NCI-H2196 (cell line): ENCODE results near the gene STARD10.
A peak's percentile ranks its signal among the peaks of the same experiment; 100 is the strongest.
"Not testable (repeated sequence)": the region's sequence is repeated elsewhere in the genome, so short reads cannot be mapped to it uniquely, and the experiment has no call there.

Experiments used
- DNase-seq: peaks from one replicate; lab custom pipeline; 2025; ENCODE audit not compliant: unreplicated experiment; lab: John Stamatoyannopoulos, UW

Gene STARD10

DNA sequence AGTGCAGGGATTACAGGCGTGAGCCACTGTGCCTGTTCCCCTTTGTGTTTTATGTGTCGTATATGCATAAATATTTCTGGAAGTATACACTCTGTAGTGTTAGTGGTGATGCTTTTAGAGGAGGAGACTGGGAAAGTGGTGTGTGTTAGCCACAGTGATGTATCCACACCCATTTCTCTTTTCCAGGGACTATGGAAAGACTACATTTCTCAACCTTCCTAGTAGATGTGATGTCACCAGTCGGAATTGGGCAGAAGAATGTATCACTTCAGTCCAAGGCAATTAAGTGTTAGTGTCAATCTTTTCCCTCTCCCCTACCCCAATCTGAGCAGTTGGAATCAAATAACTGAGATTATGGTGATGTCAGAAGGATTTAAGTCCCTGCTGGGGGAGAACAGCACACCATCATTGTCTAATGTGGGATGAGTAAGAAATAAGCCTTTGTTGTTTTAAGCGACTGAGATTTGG is 14.5 kb upstream of the STARD10 start:
- no peak for DNase-seq

GRCh38 chr11:72807792-72808191 is 13.9 kb upstream of the STARD10 start:
- no peak for DNase-seq

GRCh38 chr11:72807021-72807693 is 13.3 kb upstream of the STARD10 start:
- no peak for DNase-seq

GRCh38 chr11:72806378-72806777 is 12.5 kb upstream of the STARD10 start:
- DNase-seq, result not testable (repeated sequence)

GRCh38 chr11:72805216-72805615 is 11.4 kb upstream of the STARD10 start:
- no peak for DNase-seq

DNA sequence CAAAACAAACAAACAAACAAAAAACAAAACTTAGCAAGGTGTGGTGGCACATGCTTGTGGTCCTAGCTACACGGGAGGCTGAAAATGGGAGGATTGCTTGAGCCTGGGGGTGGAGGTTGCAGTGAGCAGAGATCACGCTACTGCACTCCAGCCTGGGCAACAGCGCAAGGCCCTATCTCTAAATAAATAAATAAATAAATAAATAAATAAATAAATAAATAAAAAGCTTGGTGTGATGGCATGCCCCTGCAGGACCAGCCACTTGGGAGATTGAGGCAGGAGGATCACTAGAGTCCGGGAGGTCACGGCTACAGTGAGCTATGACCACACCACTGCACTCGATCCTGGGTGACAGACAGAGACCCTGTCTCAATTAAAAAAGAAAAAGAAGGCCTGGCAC is 9.0 kb upstream of the STARD10 start:
- DNase-seq, result no peak

DNA sequence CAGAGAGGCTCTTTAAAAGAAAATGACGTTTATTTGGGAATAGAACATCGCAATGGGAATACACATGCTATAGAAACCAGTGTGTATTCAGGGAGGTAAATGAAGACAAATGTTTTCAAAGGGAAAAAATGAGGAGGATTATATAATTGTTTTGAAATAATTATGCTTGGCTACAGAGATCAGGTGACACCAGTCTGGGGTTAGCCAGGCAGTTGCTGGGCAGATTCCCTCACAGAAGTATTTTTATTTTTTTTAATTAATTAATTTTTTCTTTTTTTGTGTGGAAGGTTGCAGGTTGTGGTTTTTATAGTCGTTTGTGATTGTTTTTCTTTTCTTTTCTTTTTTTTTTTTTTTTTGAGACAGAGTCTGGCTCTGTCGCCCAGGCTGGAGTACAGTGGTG is 5.6 kb upstream of the STARD10 start:
- no peak for DNase-seq

DNA sequence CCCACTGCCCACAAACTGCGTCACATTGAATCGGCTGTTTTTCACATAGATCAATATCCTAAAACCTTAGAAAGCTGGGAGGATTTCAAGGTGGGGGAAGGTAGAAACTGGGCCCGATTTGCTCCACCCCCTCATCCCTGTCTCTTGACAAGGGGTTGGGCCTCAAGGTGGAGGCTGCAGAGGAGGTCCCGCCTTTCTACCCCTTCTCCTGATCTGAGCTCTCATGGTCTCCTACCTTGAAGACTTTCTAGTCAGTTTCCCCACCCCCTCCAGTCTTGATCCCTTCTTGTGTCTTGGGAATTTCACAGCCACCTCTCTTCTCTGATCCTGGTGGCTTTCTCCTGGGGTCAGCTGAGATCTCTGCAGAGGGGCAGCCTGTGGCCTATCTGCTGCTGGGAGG is 4.5 kb upstream of the STARD10 start:
- DNase-seq, result no peak

GRCh38 chr11:72793076-72793424 is 797 bp downstream of the STARD10 start:
- no peak for DNase-seq

- DNase-seq, result no peak
Measured at GRCh38 chr11:72792437-72793021, 1.3 kb downstream of the STARD10 start.

- not testable (repeated sequence) for DNase-seq
Measured at GRCh38 chr11:72791228-72791627, 2.6 kb downstream of the STARD10 start.

GRCh38 chr11:72789493-72790131 is 4.2 kb downstream of the STARD10 start:
- no peak for DNase-seq

GRCh38 chr11:72788241-72788640 is 5.6 kb downstream of the STARD10 start:
- no peak for DNase-seq

- no peak for DNase-seq
Measured at GRCh38 chr11:72787216-72788104, 6.4 kb downstream of the STARD10 start.

DNA sequence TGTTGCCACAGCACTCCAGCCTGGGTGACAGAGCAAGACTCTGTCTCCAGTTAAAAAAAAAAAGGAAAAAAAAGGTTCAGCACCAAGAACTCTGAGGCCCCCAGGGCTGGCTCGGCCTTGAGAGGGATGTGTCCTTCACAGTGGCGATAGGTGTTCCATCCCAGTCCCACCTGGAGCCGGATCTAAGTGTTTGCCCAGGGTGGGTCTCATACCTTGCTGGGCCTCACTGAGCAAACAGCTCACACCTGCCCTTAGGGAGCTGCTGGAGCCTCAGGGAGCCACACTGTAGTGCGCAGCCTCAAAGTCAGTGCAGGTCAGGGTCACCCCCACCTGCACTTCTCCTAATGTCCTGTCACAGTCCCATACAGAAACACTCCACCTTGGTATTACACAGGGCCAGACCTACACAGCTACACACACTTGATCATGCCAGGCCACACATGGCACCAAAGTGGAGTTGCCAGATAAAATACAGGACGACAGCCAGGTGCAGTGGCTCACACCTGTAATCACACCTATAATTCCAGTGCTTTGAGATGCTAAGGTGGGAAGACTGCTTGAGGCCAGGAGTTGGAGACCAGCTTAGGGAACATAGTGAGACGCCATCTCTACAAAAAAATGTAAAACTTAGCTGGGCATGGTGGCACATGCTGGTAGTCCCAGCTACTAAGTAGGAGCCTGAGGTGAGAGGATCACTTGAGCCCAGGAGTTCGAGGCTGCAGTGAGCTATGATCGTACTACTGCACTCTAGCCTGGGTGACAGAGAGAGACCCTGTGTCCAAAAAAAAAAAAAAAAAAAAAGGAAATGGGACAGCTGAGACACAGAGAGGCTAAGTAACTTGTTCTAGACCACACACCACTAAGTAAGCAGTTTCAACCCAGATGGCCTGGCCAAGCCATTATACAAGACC is 7.3 kb downstream of the STARD10 start:
- DNase-seq, result peak; percentile 43

- DNase-seq, result no peak
Measured at GRCh38 chr11:72784662-72785061, 9.2 kb downstream of the STARD10 start.

- no peak for DNase-seq
Measured at GRCh38 chr11:72783144-72783905, 10.5 kb downstream of the STARD10 start.

- peak; percentile 64 for DNase-seq
Measured at GRCh38 chr11:72782081-72782920, 11.5 kb downstream of the STARD10 start.
